ENCODE measurements around the gene EDN3.

Gene EDN3

GRCh38 chr20:59300333-59301081 lies at the start of gene EDN3:
EDN3 (plus strand) TSS chr20:59300611; CDS start chr20:59300813, 202 bp downstream.
- no peak for DNase-seq (ENCODE audit: low read depth)

- DNase-seq (ENCODE audit: low read depth) = no peak
Observed at GRCh38 chr20:59253325-59253724, 47.1 kb upstream of the EDN3 start.

GRCh38 chr20:59253779-59254319 lies 46.6 kb upstream of the EDN3 start:
- no peak for DNase-seq (ENCODE audit: low read depth)

GRCh38 chr20:59255256-59255655 lies 45.2 kb upstream of the EDN3 start:
- DNase-seq (ENCODE audit: low read depth) = no peak

- no peak for DNase-seq (ENCODE audit: low read depth)
Observed at GRCh38 chr20:59258221-59258621, 42.2 kb upstream of the EDN3 start.

GRCh38 chr20:59259946-59260345 lies 40.5 kb upstream of the EDN3 start:
- DNase-seq (ENCODE audit: low read depth) = no peak

GRCh38 chr20:59265298-59265697 lies 35.1 kb upstream of the EDN3 start:
- no peak for DNase-seq (ENCODE audit: low read depth)

GRCh38 chr20:59268870-59269269 lies 31.5 kb upstream of the EDN3 start:
- DNase-seq (ENCODE audit: low read depth) = no peak

GRCh38 chr20:59269411-59270025 lies 30.9 kb upstream of the EDN3 start:
- no peak for DNase-seq (ENCODE audit: low read depth)

- DNase-seq (ENCODE audit: low read depth) = no peak
Observed at GRCh38 chr20:59270380-59270779, 30.0 kb upstream of the EDN3 start.

GRCh38 chr20:59273739-59274357 lies 26.6 kb upstream of the EDN3 start:
- DNase-seq (ENCODE audit: low read depth) = no peak

- no peak for DNase-seq (ENCODE audit: low read depth)
Observed at GRCh38 chr20:59276938-59277337, 23.5 kb upstream of the EDN3 start.

- DNase-seq (ENCODE audit: low read depth) = no peak
Observed at GRCh38 chr20:59284470-59284869, 15.9 kb upstream of the EDN3 start.

- no peak for DNase-seq (ENCODE audit: low read depth)
Observed at GRCh38 chr20:59289994-59290393, 10.4 kb upstream of the EDN3 start.

- DNase-seq (ENCODE audit: low read depth) = no peak
Observed at GRCh38 chr20:59291740-59292383, 8.5 kb upstream of the EDN3 start.

GRCh38 chr20:59295531-59295930 lies 4.9 kb upstream of the EDN3 start:
- no peak for DNase-seq (ENCODE audit: low read depth)

- DNase-seq (ENCODE audit: low read depth) = no peak
Observed at GRCh38 chr20:59297686-59298085, 2.7 kb upstream of the EDN3 start.

GRCh38 chr20:59299945-59300332 lies 472 bp upstream of the EDN3 start:
- no peak for DNase-seq (ENCODE audit: low read depth)

GRCh38 chr20:59301343-59302007 lies 1.1 kb downstream of the EDN3 start:
- no peak for DNase-seq (ENCODE audit: low read depth)

GRCh38 chr20:59305908-59306655 lies 5.7 kb downstream of the EDN3 start:
- DNase-seq (ENCODE audit: low read depth) = no peak

GRCh38 chr20:59307270-59307669 lies 6.9 kb downstream of the EDN3 start:
- no peak for DNase-seq (ENCODE audit: low read depth)
